ENCODE results near the gene DHRS4. TPM values are rescaled to one million over a fixed set of nuclear protein-coding genes. Genes with fewer than 3 reads are reported as not detected.

The DHRS4 gene
- total and polyA plus RNA-seq, 9 of the 15 experiments (the other 6 are each of a cell fraction or from before 2014, with no cell fraction given): 0.51 to 35.9 (median 10.1) TPM

DNA sequence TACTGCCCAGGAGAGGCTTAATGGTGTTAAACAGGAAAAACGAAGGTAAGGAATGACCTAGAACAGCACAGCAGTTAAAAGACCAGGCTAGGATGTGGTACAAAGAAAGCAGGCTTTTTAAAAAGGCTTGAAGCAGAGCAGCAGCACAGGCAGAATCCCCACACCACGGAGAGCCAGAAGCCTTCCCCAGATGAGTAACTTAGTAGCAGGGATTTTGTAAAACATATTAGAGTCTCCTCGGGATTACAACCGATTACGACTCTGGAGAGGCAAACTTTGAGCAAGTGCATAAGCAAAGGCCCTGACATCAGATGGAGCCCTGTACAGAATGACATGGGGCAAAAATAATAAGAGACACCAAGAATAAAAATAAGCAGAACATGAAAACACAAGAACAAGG is 37.1 kb upstream of the DHRS4 start:
- POLR2A ChIA-PET: interaction anchor here (0.6 kb wide), 1 partner anchor 284 kb away, joined by 3 read pairs; no protein-coding TSS in a partner anchor
- no peak for FAIRE-seq
- no TSS peak for BruUV-seq (replicated peaks)
- Histone ChIP-seq H3K27me3 (ENCODE audit: control insufficient read depth in 2 of 2, insufficient read depth in 2 of 2, low read length in 2 of 2) (no peaks in the 10 kb centered on the region), H3K4me3 (no peak overlapping the region), H3K36me3 (ENCODE audit: control insufficient read depth, insufficient read depth, low read length) (no peaks in the 10 kb centered on the region), H3K9ac (ENCODE audit: insufficient read depth in 1 of 2, low read depth in 2 of 2, low read length in 2 of 2) (no peak overlapping the region), H4K20me1 (replicated peaks; ENCODE audit: control insufficient read depth, insufficient read depth, low read length) (no peaks in the 10 kb centered on the region), H3K79me2 (ENCODE audit: control insufficient read depth, insufficient read depth, low read length) (no peaks in the 10 kb centered on the region), H3K9me3 (replicated peaks; ENCODE audit: control insufficient read depth, insufficient read depth, low read depth, low read length) (no peaks in the 10 kb centered on the region), H3K9me1 (ENCODE audit: control insufficient read depth, insufficient read depth, low read length) (no peaks in the 10 kb centered on the region), H3K4me1 (replicated peaks in 1 of 2; ENCODE audit: control insufficient read depth in 2 of 2, insufficient read depth in 2 of 2, low read length in 2 of 2) (no peaks in the 10 kb centered on the region), H3K4me2 (ENCODE audit: insufficient read depth, low read length) (no peak overlapping the region), H3K27ac (ENCODE audit: extremely low read depth, low read depth, low read length) (no peak overlapping the region), H2AFZ (ENCODE audit: low read depth, low read length) (no peak overlapping the region)
- in situ Hi-C loops (cut with MboI) (no loop called here), intact Hi-C loops (cut with micrococcal nuclease) (loop anchor here (10.0 kb wide), 1 partner anchor 282 kb away; the partner anchor contains the start of gene DHRS2)
- ATAC-seq: no peak
- 0% methylated on average over 5 of the region's 5 CpGs for WGBS (ENCODE audit: insufficient coverage, low coverage, missing lambda C conversion rate)
- CTCF ChIA-PET (ENCODE audit: low intra/inter-chr PET ratio): no interaction called here
- no peak for TF ChIP-seq ETS1 (conservative IDR thresholded peaks at IDR 0.05; ENCODE audit: control insufficient read depth, low read depth, low read length)
- no peak for TF ChIP-seq ZZZ3 (IDR thresholded peaks at IDR 0.05)
- no peak for TF ChIP-seq ZNF551 (CRISPR knock-in tag; IDR thresholded peaks at IDR 0.05)
- TF ChIP-seq ARID3B (CRISPR knock-in tag; IDR thresholded peaks at IDR 0.05; ENCODE audit: borderline replicate concordance): no peak
- DNase-seq (ENCODE audit: extremely low read depth in 1 of 4, low spot score in 3 of 4): no peak
